Caki2 (cell line): ENCODE data around the gene MRPS10. TPM values are rescaled to one million over a fixed set of nuclear protein-coding genes. Genes with fewer than 3 reads are reported as not detected.

Source experiments
- DNase-seq: peaks from one replicate; pipeline ENCODE4 v3.0.0-alpha.2; 2015; ENCODE audit warnings: low read depth
- in situ Hi-C: cut with HindIII; loops from 2 replicates; pipeline ENCODE4 v1.10.0; 2016; ENCODE audit warnings: low sequenced_read_pairs, low pct_unique_long_range_greater_than_20kb, mixed read lengths
- total RNA-seq: library from RNA; depleted of rRNA; stranded (reverse); fragments of >200 nt; shearing (Covaris generic); gene quantifications from 2 replicates; pipeline ENCODE4 v1.2.3, GENCODE V29; 2014; ENCODE audit warnings: low replicate concordance

Gene MRPS10
- total RNA-seq, 1 experiment from 2014 or later, result 109 TPM

DNA sequence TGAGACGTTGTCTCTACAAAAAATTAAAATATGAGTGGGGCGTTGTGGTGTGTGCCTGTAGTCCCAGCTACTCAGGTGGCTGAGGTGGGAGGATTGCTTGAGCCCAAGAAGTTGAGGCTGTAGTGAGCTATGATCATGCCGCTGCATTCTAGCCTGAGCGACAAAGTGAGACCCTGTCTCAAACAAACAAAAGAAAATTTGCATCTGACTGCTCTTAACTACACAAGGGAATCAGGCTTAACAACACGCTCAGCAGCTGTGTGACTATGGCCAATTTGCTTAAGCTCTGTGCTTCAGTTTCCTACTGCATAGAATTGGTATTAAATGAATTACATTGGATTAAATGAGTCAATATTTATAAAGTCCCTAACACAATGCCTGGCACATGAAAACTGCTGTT lies 24.3 kb upstream of the MRPS10 start:
- in situ Hi-C loops, result no loop called here
- DNase-seq, result no peak

GRCh38 chr6:42239736-42240375 lies 22.2 kb upstream of the MRPS10 start:
- in situ Hi-C loops, result no loop called here
- no peak for DNase-seq

GRCh38 chr6:42239333-42239732 lies 21.7 kb upstream of the MRPS10 start:
- in situ Hi-C loops, result no loop called here
- DNase-seq, result no peak

DNA sequence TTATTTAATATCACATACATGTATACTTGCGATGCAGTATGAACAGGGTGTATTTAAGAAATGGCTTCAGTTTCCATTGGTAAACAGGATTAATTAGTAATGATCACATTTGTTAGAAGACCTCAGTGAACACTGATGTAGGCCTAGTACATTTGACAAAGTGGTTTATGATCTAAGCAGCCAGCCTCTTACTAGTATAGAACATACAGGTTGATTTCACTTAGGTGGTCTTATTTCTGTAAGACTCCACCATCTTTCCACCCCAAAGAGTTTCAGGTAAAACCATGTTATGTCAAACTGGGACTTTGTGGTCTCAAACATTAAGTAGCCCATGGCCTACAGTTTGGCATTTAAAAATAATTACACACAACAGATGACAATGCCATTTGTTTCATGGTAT lies 20.2 kb upstream of the MRPS10 start:
- in situ Hi-C loops, result no loop called here
- DNase-seq, result no peak

DNA sequence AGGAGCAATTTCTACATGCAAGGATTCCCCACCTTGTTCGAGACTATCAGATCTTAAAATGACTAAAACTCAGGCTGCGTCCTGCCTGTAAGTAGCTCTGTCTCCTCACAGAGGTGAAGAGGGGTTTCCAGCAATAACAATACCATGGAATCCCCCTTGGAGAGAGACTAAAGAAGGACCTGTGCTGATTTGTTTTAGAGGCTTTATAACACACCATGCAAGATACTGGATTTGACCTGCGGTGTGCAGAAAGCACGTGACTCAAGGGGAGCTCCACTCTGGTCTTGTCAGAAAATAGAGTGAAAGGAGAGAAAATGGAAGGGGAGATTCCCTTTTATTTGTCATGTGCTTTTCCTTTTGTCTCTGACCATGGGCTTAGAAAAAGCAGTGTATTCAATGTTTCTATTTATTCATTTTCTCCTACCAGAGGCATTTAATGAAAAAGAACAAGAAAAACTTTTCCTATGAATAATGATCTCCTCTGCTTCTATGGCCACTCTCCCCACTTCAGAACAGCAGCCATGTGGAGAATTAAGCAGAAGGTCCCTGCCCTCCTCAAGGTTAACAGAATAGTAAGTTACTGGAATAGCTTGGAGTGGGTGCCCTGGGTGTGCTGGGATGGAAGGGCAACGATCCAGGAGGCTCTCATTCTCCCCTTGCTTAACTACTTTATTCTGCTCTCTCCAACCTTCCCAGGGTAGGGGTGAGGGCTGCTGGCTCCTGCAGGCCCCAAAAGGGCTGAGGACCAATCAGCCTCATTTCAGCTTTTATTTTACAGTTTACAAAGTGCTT lies 19.2 kb upstream of the MRPS10 start:
- DNase-seq, result no peak
- in situ Hi-C loops, result no loop called here

- in situ Hi-C loops, result no loop called here
- no peak for DNase-seq
Measured at GRCh38 chr6:42236030-42236429, 18.4 kb upstream of the MRPS10 start.

DNA sequence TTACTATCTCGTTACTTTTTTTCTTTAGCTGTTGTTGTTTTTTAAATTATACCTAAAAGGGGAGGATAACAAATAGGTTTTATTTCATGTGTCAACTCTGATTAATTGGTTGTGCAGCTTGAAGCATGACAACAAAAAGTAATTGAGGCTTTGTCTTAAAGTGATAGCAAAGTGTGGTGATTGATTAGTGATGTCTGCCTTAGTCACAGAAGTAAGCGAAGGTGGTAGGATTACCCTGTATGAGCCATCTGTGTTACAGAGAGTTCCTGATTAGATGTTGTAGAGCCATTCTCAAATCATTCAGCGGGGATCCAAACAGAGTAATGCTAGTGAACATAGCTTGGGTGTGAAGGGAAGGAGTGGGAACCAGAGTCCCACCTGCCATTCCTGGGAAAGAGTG lies 14.4 kb upstream of the MRPS10 start:
- in situ Hi-C loops, result no loop called here
- DNase-seq, result no peak

DNA sequence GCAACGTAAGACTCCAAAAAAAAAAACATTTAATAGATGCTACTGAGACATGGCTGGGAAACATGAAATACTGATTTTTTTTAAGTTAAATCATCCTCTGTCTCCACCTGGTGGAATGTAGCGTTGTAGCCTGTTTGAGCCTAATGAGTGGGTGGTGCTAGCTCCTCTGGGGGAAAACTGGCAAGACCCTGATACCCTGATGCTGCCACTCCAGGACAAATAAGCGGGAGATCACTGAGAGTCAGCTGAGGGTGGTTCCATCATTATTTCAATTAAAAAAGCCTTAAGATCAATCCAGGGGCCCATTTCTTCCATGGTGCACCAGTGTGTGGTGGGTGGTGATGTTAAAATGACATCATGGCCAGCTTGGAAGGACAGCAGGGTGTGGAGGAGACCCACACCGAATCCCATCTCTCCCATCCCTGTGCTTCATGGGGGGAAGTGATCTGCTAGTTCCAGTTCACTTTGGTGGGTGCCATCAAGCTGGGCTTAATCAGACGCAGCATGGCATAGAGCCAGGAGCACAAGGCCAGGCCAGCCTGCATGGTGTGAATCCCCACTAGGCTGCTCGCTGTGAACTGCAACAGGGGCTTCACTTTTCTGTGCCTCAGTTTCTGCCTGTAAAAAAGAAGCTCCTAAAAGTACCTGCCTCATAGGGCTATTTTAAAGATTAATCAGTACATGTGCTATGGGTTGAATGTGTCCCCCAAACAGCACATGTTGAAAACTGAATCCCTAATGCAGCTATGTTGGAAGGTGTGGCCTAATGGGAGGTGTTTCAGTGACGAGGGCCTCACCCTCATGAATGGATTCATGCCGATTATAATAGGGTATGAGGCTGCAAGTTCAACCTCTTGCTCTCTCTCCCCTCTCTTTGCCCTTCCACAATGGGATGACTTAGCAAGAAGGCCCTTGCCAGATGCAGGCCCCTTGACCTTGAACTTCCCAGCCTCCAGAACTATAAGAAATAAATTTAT lies 13.0 kb upstream of the MRPS10 start:
- in situ Hi-C loops, result no loop called here
- peak; percentile 56 for DNase-seq

- no peak for DNase-seq
- in situ Hi-C loops, result no loop called here
Measured at GRCh38 chr6:42229506-42230119, 12.0 kb upstream of the MRPS10 start.

DNA sequence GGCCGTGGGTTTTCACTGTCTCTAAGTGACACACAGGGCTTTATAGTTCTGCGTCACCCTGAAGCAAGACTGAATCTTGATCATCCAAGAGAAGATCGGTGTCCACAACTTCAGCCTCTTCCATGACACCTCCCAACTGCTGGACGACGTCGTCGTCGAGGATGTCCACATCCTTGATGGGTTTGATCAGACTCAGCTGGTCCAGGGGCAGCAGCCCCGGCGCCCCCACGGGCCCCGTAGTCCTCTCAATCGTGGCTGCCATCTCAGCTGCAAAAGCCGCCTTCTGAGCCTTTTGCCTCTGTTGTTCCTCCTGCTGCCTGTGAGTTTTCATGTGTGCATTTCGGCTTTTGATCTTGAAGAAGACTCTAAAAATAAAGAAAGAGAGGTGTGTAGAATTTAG lies 10.6 kb upstream of the MRPS10 start:
- no peak for DNase-seq
- in situ Hi-C loops, result no loop called here

GRCh38 chr6:42227173-42227850 lies 9.7 kb upstream of the MRPS10 start:
- DNase-seq, result no peak
- in situ Hi-C loops, result no loop called here

DNA sequence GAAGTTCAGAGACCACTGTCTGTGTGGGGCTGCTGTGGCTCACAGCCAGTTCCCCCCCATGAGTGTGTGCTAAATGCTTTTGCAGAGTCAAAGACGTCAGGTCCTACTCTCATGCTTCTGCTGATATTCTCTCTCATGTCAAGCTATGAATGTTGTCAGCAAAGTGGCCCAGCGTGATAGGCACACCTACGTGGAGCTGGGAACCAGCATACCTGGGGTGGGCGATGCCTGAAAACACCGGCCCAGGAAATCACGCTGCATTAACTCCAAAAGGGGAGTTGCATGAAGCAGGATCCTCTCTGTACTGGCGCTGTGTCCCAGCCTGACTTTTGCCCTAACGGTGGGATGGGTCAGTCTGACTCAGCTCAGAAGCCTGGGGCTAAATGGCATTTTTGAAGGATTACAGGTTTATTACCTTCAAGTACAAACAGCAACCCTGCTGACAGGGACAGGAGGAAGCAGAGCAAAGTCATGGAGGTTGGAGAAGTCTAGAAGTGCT lies 9.0 kb upstream of the MRPS10 start:
- in situ Hi-C loops, result no loop called here

GRCh38 chr6:42226161-42226611 lies 8.5 kb upstream of the MRPS10 start:
- in situ Hi-C loops, result no loop called here
- DNase-seq, result no peak

More for the DNA sequence above, 9.0 kb upstream of the MRPS10 start:
- DNase-seq, result peak; percentile 97

- no peak for DNase-seq
- in situ Hi-C loops, result no loop called here
Measured at GRCh38 chr6:42225419-42225818, 7.8 kb upstream of the MRPS10 start.

DNA sequence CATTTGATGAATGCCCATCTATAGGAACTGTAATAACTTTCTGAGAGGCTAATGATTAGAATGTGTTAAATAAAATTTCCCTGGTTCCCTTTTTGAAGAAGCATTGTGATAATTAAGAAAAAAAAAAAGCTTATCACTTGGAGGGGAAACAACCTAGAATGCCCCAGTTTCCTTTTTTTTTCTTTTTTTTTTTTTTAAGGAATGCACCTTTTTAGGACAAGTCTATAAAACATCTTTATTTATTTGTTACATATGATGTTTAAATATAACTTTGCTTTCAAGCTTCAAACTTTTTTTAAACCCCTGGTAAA lies 7.3 kb upstream of the MRPS10 start:
- in situ Hi-C loops, result no loop called here

GRCh38 chr6:42224222-42225028 lies 6.8 kb upstream of the MRPS10 start:
- in situ Hi-C loops, result no loop called here
- DNase-seq, result peak; percentile 83

More for the DNA sequence above, 7.3 kb upstream of the MRPS10 start:
- DNase-seq, result no peak

- DNase-seq, result peak; percentile 64
- in situ Hi-C loops, result no loop called here
Measured at GRCh38 chr6:42222448-42222847, 4.8 kb upstream of the MRPS10 start.
